Measurements from ENCODE around the gene VBP1. TPM values are rescaled to one million over a fixed set of nuclear protein-coding genes. Genes with fewer than 3 reads are reported as not detected.

Gene VBP1
- total and polyA plus RNA-seq, 2 of the 8 experiments (the other 6 are each of a cell fraction or from before 2014, with no cell fraction given): 21.6 to 56.0 TPM

DNA sequence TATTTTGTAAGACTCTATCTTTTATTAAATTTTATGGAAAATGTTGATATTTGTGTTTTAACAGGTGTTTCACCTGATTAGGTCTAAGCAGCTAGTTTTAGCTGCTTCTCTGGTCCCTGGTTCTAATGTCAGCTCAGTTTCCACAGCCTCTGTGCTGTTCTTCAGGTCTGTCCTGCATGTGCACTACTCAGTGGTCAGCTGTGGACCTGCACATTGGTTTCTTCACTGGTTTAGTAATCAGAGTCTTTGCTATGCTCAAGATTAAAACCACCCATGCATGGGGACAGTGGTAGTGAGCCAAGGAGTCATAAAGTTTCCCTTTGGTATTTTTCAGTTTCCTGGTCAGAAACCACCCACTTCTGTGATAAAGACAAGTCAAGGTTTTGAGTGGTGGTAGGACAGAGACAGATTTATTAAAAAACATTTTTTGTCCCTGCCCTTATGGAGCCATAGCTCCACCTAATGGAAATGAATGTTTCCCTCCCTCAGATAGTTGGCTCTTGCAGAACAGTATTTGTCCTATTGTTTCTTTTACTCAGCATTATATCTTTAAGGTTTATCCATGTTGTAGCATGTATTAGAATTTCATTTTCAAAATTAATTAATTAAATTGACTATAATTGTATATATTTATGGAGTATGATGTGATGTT, 36.8 kb upstream of the VBP1 start:
- H2BK20ac ChIP-seq (ENCODE audit: low read length): no peak overlapping the region
- TF ChIP-seq RAD21 (IDR thresholded peaks at IDR 0.05 in 1 of 2, conservative IDR thresholded peaks at IDR 0.05 in 1 of 2; ENCODE audit: low read depth in 2 of 2, low read length in 2 of 2) (peak; percentile 18 to 19; a peak in 1 of 4 replicates), SRF (IDR thresholded peaks at IDR 0.05; ENCODE audit: low read depth, low read length) (no peak)

More for the DNA sequence above, 36.8 kb upstream of the VBP1 start:
- no peak for DNase-seq (ENCODE audit: low read depth in 1 of 2, low spot score in 2 of 2)
- Histone ChIP-seq H3K79me1 (ENCODE audit: low read depth, low read length) (no peaks in the 10 kb centered on the region), H2AK5ac (ENCODE audit: low read depth, low read length) (no peak overlapping the region), H2BK5ac (ENCODE audit: low read depth, low read length) (no peak overlapping the region), H3K9ac (replicated peaks in 1 of 4; ENCODE audit: extremely low read depth in 1 of 4, low read depth in 3 of 4, low read length in 3 of 4) (no peak overlapping the region), H3K79me2 (ENCODE audit: control insufficient read depth in 1 of 2, insufficient read depth in 2 of 2, low read length in 2 of 2) (no peaks in the 10 kb centered on the region), H3K27ac (ENCODE audit: low read depth, low read length) (no peak overlapping the region), H2AFZ (ENCODE audit: low read length) (no peak overlapping the region), H2BK120ac (replicated peaks; ENCODE audit: low read depth, low read length) (no peak overlapping the region), H3K4me1 (replicated peaks in 1 of 4; ENCODE audit: control insufficient read depth in 3 of 4, insufficient read depth in 4 of 4, low read length in 3 of 4) (no peaks in the 10 kb centered on the region), H2BK15ac (ENCODE audit: low read length) (no peak overlapping the region), H3K14ac (ENCODE audit: insufficient read length) (no peak overlapping the region), H3K4ac (replicated peaks; ENCODE audit: insufficient read length, low read depth, low read length) (no peak overlapping the region), H3K9me3 (ENCODE audit: insufficient read depth in 2 of 2, low read depth in 1 of 2, low read length in 1 of 2) (no peaks in the 10 kb centered on the region), H3K56ac (replicated peaks; ENCODE audit: insufficient read length, low read depth, low read length) (no peak overlapping the region), H3K4me2 (ENCODE audit: insufficient read depth in 1 of 2, low read depth in 2 of 2, low read length in 2 of 2) (no peak overlapping the region), H4K5ac (ENCODE audit: insufficient read length, low read depth, low read length) (no peak overlapping the region), H4K8ac (ENCODE audit: extremely low read depth, insufficient read depth, low read length) (no peak overlapping the region), H2BK12ac (ENCODE audit: low read depth, low read length) (no peak overlapping the region), H3K36me3 (ENCODE audit: control insufficient read depth in 2 of 4, insufficient read depth in 4 of 4, low read length in 3 of 4) (no peaks in the 10 kb centered on the region), H3K27me3 (replicated peaks in 1 of 4; ENCODE audit: control insufficient read depth in 3 of 4, extremely low read depth in 1 of 4, insufficient read depth in 3 of 4, low read length in 3 of 4) (no peaks in the 10 kb centered on the region), H4K91ac (replicated peaks; ENCODE audit: insufficient read length, low read length) (no peak overlapping the region), H3K4me3 (ENCODE audit: extremely low read depth in 1 of 4, insufficient read depth in 2 of 4, low read depth in 3 of 4, low read length in 4 of 4) (no peak overlapping the region), H3K18ac (ENCODE audit: extremely low read depth, low read length) (no peak overlapping the region), H4K20me1 (replicated peaks in 1 of 2; ENCODE audit: control insufficient read depth in 1 of 2, insufficient read depth in 2 of 2, low read length in 2 of 2) (no peaks in the 10 kb centered on the region), H3K23ac (ENCODE audit: insufficient read length) (no peak overlapping the region), H3K23me2 (ENCODE audit: low read depth, low read length) (no peaks in the 10 kb centered on the region)
- ChIA-PET CTCF (ENCODE audit: partially characterized antibody) (no interaction called here), POLR2A (ENCODE audit: partially characterized antibody) (no interaction called here)
- no peak for FAIRE-seq

Data from H1 (cell line).